HUES48 (cell line): ENCODE results near the gene CCN6.
"Not testable (repeated sequence)": the region's sequence is repeated elsewhere in the genome, so short reads cannot be mapped to it uniquely, and the experiment has no call there.

Experiments used
- H3K27ac ChIP-seq: one replicate; pipeline ENCODE4 v1.7.0; 2013; ENCODE audit warnings: low read depth, low read length, inconsistent platforms
- H3K27me3 ChIP-seq: 2 replicates; pipeline ENCODE4 v1.6.1; 2013; ENCODE audit warnings: mild to moderate bottlenecking, low read length; ENCODE audit not compliant: control insufficient read depth, insufficient read depth
- H3K36me3 ChIP-seq: 2 replicates; pipeline ENCODE4 v1.6.1; 2013; ENCODE audit warnings: low read length; ENCODE audit not compliant: control insufficient read depth, insufficient read depth
- H3K4me1 ChIP-seq: 2 replicates; pipeline ENCODE4 v1.6.1; 2013; ENCODE audit warnings: mild to moderate bottlenecking, low read length; ENCODE audit not compliant: control insufficient read depth, insufficient read depth
- H3K4me3 ChIP-seq: 2 replicates; pipeline ENCODE4 v1.5.1; 2013; ENCODE audit warnings: mild to moderate bottlenecking, low read depth, low read length
- H3K9ac ChIP-seq: 2 replicates; pipeline ENCODE4 v1.6.1; 2013; ENCODE audit warnings: mild to moderate bottlenecking, low read depth, low read length, moderate library complexity
- H3K9me3 ChIP-seq: 2 replicates; pipeline ENCODE4 v1.6.1; 2013; ENCODE audit warnings: low read length; ENCODE audit not compliant: control insufficient read depth, insufficient read depth

CCN6 gene

GRCh38 chr6:112051251-112051740 is 2.6 kb upstream of the CCN6 start:
- H3K36me3 ChIP-seq, H3K4me3 ChIP-seq, H3K27me3 ChIP-seq: not testable (repeated sequence)

GRCh38 chr6:112054555-112055190 is 769 bp downstream of the CCN6 start:
- H3K4me3 ChIP-seq: no peak overlapping the region
- H3K36me3 ChIP-seq: no peaks in the 10 kb centered on the region
- no peaks in the 10 kb centered on the region for H3K9me3 ChIP-seq
- no peak overlapping the region for H3K27ac ChIP-seq
- H3K4me1 ChIP-seq: no peaks in the 10 kb centered on the region
- H3K9ac ChIP-seq: no peak overlapping the region
- no peaks in the 10 kb centered on the region for H3K27me3 ChIP-seq

More at GRCh38 chr6:112051251-112051740, 2.6 kb upstream of the CCN6 start:
- H3K4me1 ChIP-seq, H3K9ac ChIP-seq, H3K9me3 ChIP-seq, H3K27ac ChIP-seq: not testable (repeated sequence)

- H3K4me1 ChIP-seq: no peaks in the 10 kb centered on the region
- H3K36me3 ChIP-seq: no peaks in the 10 kb centered on the region
- H3K27me3 ChIP-seq: no peaks in the 10 kb centered on the region
- no peak overlapping the region for H3K9ac ChIP-seq
- H3K27ac ChIP-seq: no peak overlapping the region
- H3K4me3 ChIP-seq: no peak overlapping the region
- no peaks in the 10 kb centered on the region for H3K9me3 ChIP-seq
Measured at GRCh38 chr6:112058243-112059032, 4.5 kb downstream of the CCN6 start.

DNA sequence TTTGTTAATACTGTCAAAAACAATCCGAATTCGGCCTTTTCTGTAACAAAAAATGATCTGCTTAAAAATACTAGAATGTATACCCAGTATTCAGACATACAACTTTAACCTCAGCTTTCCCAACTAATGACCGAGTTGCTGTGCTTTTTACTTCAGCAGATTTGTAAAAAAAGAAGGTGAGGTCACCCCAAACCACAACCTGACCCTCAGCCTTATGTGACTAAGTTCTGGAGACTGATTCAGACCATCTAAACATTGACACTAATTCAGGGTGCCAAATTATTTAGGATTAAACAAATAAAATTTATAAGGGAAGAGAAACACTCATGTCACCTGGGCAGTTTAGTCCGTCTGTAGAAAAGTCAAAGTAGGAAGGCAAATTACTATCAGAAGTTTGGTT is 7.7 kb downstream of the CCN6 start:
- H3K4me1 ChIP-seq: no peaks in the 10 kb centered on the region
- no peak overlapping the region for H3K9ac ChIP-seq
- H3K36me3 ChIP-seq: no peaks in the 10 kb centered on the region
- H3K27ac ChIP-seq: no peak overlapping the region
- H3K4me3 ChIP-seq: no peak overlapping the region
- H3K9me3 ChIP-seq: no peaks in the 10 kb centered on the region
- H3K27me3 ChIP-seq: no peaks in the 10 kb centered on the region

- Histone ChIP-seq H3K4me1 (no peaks in the 10 kb centered on the region), H3K36me3 (no peaks in the 10 kb centered on the region), H3K9ac (no peak overlapping the region), H3K27ac (no peak overlapping the region), H3K4me3 (no peak overlapping the region), H3K9me3 (no peaks in the 10 kb centered on the region), H3K27me3 (no peaks in the 10 kb centered on the region)
Measured at GRCh38 chr6:112062966-112063365, 9.1 kb downstream of the CCN6 start.

DNA sequence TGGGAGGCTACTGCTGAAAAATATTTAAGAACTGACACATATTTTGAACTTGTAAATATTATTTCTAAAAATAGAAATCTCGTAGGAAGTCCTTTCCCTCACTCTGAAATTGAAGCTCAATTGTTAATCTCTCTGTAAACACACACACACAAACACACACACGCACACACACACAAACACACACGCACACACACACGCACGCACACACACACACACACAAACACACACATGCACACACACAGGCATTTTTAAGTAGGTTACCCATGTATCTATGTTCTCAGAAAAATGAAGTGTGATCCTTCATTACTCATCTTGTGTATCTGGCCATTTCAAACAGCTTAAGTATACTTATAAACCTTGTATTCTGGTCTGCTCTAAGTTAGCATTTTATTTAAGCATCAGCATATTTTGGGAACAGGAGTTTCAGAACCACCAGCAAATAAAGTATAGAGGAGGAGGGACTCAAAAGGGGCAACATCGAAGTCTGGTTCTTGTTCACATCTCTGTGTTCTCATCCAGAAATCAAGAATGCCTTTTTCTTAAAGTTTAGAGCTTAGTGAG is 11.6 kb downstream of the CCN6 start:
- Histone ChIP-seq H3K27ac (no peak overlapping the region), H3K4me1 (no peaks in the 10 kb centered on the region), H3K9me3 (no peaks in the 10 kb centered on the region), H3K27me3 (no peaks in the 10 kb centered on the region), H3K36me3 (peaks cover 5% of the 10 kb centered on the region; the same call in 1 of the 2 replicates), H3K9ac (no peak overlapping the region), H3K4me3 (no peak overlapping the region)

DNA sequence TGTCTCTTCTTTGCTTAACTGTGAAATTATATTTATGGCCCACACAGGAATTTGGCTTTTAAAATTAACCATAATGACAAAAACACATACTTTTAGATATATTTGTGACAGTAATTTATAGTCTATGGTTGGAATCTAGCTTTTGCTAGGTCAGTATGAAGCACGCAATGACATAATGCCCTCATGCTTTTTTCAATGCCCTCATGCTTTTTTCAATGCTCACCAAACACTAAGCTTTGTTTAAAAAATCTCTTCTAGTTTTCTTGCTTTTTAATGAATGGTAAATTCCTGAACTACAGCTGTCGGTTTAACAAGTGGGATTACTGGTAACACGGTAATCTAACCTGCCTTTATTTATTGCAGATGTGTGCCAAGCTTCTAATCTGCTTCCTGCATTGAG is 12.7 kb downstream of the CCN6 start:
- H3K27me3 ChIP-seq: no peaks in the 10 kb centered on the region
- H3K27ac ChIP-seq: no peak overlapping the region
- H3K4me1 ChIP-seq: no peaks in the 10 kb centered on the region
- H3K36me3 ChIP-seq: peaks cover 16% of the 10 kb centered on the region
- no peak overlapping the region for H3K4me3 ChIP-seq
- no peaks in the 10 kb centered on the region for H3K9me3 ChIP-seq
- no peak overlapping the region for H3K9ac ChIP-seq

DNA sequence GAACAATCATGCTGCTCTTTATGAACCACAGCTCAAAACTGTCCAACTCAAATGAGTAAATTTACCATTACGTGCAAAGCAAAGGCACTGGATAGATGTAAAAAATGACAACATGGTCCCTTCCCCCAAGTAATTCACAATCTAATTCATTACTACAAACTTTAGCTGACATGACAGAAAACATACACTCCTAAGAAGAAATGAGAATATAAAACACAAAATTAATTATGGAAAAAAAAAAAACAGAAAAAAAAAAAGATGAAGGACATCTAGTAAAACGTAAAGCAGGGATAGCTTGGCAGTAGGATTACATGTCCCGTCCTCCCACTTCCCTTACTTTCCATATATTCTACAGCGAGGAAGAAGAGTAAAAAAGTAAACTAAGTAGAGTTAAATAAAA is 27.7 kb downstream of the CCN6 start:
- Histone ChIP-seq H3K9ac (no peak overlapping the region), H3K4me3 (no peak overlapping the region), H3K4me1 (0 out of 2 replicates have a peak, but pooled peaks cover 6% of the 10 kb centered on the region), H3K36me3 (peaks cover 61% of the 10 kb centered on the region), H3K27ac (no peak overlapping the region), H3K9me3 (no peaks in the 10 kb centered on the region), H3K27me3 (no peaks in the 10 kb centered on the region)

- Histone ChIP-seq H3K4me3 (no peak overlapping the region), H3K9ac (no peak overlapping the region), H3K36me3 (peaks cover 25% of the 10 kb centered on the region), H3K27me3 (no peaks in the 10 kb centered on the region), H3K27ac (no peak overlapping the region), H3K9me3 (no peaks in the 10 kb centered on the region), H3K4me1 (peaks cover 9% of the 10 kb centered on the region; the same call in 1 of the 2 replicates)
Measured at GRCh38 chr6:112085286-112086065, 31.6 kb downstream of the CCN6 start.

DNA sequence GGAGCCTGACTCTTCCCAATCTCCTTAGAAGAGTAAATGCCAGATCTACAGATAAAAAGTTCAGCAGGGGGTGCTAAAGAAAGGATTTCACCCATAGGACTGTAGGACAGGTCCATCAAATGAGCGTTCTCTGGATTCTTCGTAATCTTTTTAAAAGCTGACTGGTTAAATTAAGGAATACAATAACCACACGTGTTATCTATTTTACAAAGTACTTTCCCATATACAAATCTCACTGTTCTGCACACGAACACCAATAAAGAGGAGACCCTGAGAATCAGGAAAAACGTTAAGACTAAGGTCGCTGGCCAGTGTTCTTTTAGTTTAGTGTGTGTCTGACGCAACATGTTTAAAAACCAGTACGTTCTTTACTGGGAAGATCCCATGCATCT is 32.8 kb downstream of the CCN6 start:
- Histone ChIP-seq H3K27ac (peak overlapping the region; percentile 82), H3K36me3 (peaks cover 20% of the 10 kb centered on the region), H3K4me1 (peaks cover 9% of the 10 kb centered on the region; the same call in 1 of the 2 replicates), H3K4me3 (peak overlapping the region; percentile 89), H3K9ac (peak overlapping the region; percentile 79), H3K9me3 (no peaks in the 10 kb centered on the region), H3K27me3 (no peaks in the 10 kb centered on the region)
